HL-60/S4 (cell line): ENCODE data around the gene FDXACB1.
"Not testable (repeated sequence)": the region's sequence is repeated elsewhere in the genome, so short reads cannot be mapped to it uniquely, and the experiment has no call there.

Experiments
- in situ Hi-C: fragments of 300-500 bp; cut with MboI; formaldehyde crosslinking; loops from 2 replicates; pipeline ENCODE4 v1.14.3; 2022; ENCODE audit warnings: low sequenced_read_pairs

Gene FDXACB1

GRCh38 chr11:111909378-111909777, 30.4 kb upstream of the FDXACB1 start:
- in situ Hi-C loops, result no loop called here

- in situ Hi-C loops, result no loop called here
Measured at GRCh38 chr11:111908639-111909305, 29.8 kb upstream of the FDXACB1 start.

- in situ Hi-C loops, result no loop called here
Measured at GRCh38 chr11:111906680-111907079, 27.7 kb upstream of the FDXACB1 start.

- in situ Hi-C loops, result no loop called here
Measured at GRCh38 chr11:111905411-111905810, 26.4 kb upstream of the FDXACB1 start.

- in situ Hi-C loops, result no loop called here
Measured at GRCh38 chr11:111886844-111887243, 7.9 kb upstream of the FDXACB1 start.

- in situ Hi-C loops, result no loop called here
Measured at GRCh38 chr11:111886032-111886431, 7.1 kb upstream of the FDXACB1 start.

- in situ Hi-C loops, result not testable (repeated sequence)
Measured at GRCh38 chr11:111885053-111885452, 6.1 kb upstream of the FDXACB1 start.

- in situ Hi-C loops, result no loop called here
Measured at GRCh38 chr11:111882202-111882601, 3.2 kb upstream of the FDXACB1 start.

GRCh38 chr11:111879637-111879960, 634 bp upstream of the FDXACB1 start:
- in situ Hi-C loops, result no loop called here

- in situ Hi-C loops, result no loop called here
Measured at GRCh38 chr11:111878385-111878848, 548 bp downstream of the FDXACB1 start.

- in situ Hi-C loops, result no loop called here
Measured at GRCh38 chr11:111871693-111872161, 7.2 kb downstream of the FDXACB1 start.

GRCh38 chr11:111870886-111871692, 7.9 kb downstream of the FDXACB1 start, which contains the start of gene ALG9:
TSS of gene ALG9 (minus strand) at chr11:111871581. CDS start at chr11:111871482, 99 bp downstream.
- in situ Hi-C loops, result no loop called here

GRCh38 chr11:111870522-111870885, 8.5 kb downstream of the FDXACB1 start:
- in situ Hi-C loops, result no loop called here

- in situ Hi-C loops, result no loop called here
Measured at GRCh38 chr11:111870113-111870512, 8.9 kb downstream of the FDXACB1 start.

GRCh38 chr11:111860257-111860656, 18.7 kb downstream of the FDXACB1 start:
- in situ Hi-C loops, result no loop called here

GRCh38 chr11:111855506-111855905, 23.5 kb downstream of the FDXACB1 start:
- in situ Hi-C loops, result no loop called here

GRCh38 chr11:111852103-111852502, 26.9 kb downstream of the FDXACB1 start:
- in situ Hi-C loops, result no loop called here

GRCh38 chr11:111851636-111852035, 27.3 kb downstream of the FDXACB1 start:
- in situ Hi-C loops, result no loop called here

- in situ Hi-C loops, result no loop called here
Measured at GRCh38 chr11:111851067-111851466, 27.9 kb downstream of the FDXACB1 start.

GRCh38 chr11:111849631-111850030, 29.3 kb downstream of the FDXACB1 start:
- in situ Hi-C loops, result no loop called here

- in situ Hi-C loops, result no loop called here
Measured at GRCh38 chr11:111846636-111847035, 32.3 kb downstream of the FDXACB1 start.

GRCh38 chr11:111846063-111846462, 32.9 kb downstream of the FDXACB1 start:
- in situ Hi-C loops, result no loop called here
